Tibial nerve (tissue), 4 donors: ENCODE data around the gene MED22. TPM values are rescaled to one million over a fixed set of nuclear protein-coding genes. Genes with fewer than 3 reads are reported as not detected.

Experiments
- DNase-seq, 2 donors: peaks; one replicate each; pipeline ENCODE4 v3.0.0-alpha.2; 2019; ENCODE audit warnings: low spot score in 2 of 2
- H3K27ac ChIP-seq, 4 donors: fragments of 200-600 bp; sonication (generic) in 3 of 4; one replicate each; pipeline ENCODE4 v1.5.1; 2017 to 2019; ENCODE audit warnings: mild to moderate bottlenecking in 1 of 4
- H3K27me3 ChIP-seq, 2 donors: fragments of 200-600 bp; sonication (generic) in 1 of 2; one replicate each; pipeline versions ENCODE4 v1.5.1 to v1.6.0; 2017 to 2019
- H3K36me3 ChIP-seq, 3 donors: fragments of 200-600 bp; sonication (generic); one replicate each; pipeline ENCODE4 v1.5.1; 2018 to 2019
- H3K4me1 ChIP-seq, 4 donors: fragments of 200-600 bp; sonication (generic) in 3 of 4; one replicate each; pipeline ENCODE4 v1.5.1; 2017 to 2019
- H3K4me3 ChIP-seq, 4 donors: fragments of 200-600 bp; sonication (generic) in 3 of 4; one replicate each; pipeline ENCODE4 v1.5.1; 2017 to 2019; ENCODE audit warnings: mild to moderate bottlenecking in 1 of 4, moderate library complexity in 1 of 4
- H3K9me3 ChIP-seq, 4 donors: fragments of 200-600 bp; sonication (generic) in 3 of 4; one replicate each; pipeline ENCODE4 v1.5.1; 2017 to 2019
- CTCF ChIP-seq, 5 experiments: fragments of 200-600 bp in 3 of 5; fragments of 450-650 bp in 2 of 5; sonication (generic) in 3 of 5; IDR thresholded peaks; one replicate each; pipeline ENCODE4 v1.5.1; 2016 to 2019; ENCODE audit warnings: antibody characterized with exemption in 5 of 5, mild to moderate bottlenecking in 3 of 5, moderate library complexity in 2 of 5
- EP300 ChIP-seq, 2 donors: sonication (generic); formaldehyde crosslinking; IDR thresholded peaks; one replicate each; pipeline ENCODE4 v1.6.1; 2017; ENCODE audit warnings: antibody characterized with exemption in 2 of 2, mild to moderate bottlenecking in 1 of 2
- POLR2A ChIP-seq, 2 donors: fragments of 450-650 bp; IDR thresholded peaks; one replicate each; pipeline ENCODE4 v1.6.1; 2017; ENCODE audit warnings: antibody characterized with exemption in 2 of 2, mild to moderate bottlenecking in 2 of 2, moderate library complexity in 2 of 2
- WGBS, 2 donors: methylation state at CpG; one replicate each; pipeline ENCODE4 v1.1.5; 2018; 5-methylcytosine and 5-hydroxymethylcytosine counted together
- small RNA-seq: library from RNA; depleted of rRNA; stranded (forward); fragments of <200 nt; gene quantifications from one replicate; pipeline ENCODE3, GENCODE V24; 2016
- total RNA-seq, 4 donors: library from RNA; depleted of rRNA; stranded (reverse); fragments of >200 nt; gene quantifications; one replicate each; pipeline ENCODE4 v1.1.0, GENCODE V29; 2016

MED22 gene
- total RNA-seq, 4 donors from 2014 or later = 29.3 to 63.6 (median 39.2) TPM

DNA sequence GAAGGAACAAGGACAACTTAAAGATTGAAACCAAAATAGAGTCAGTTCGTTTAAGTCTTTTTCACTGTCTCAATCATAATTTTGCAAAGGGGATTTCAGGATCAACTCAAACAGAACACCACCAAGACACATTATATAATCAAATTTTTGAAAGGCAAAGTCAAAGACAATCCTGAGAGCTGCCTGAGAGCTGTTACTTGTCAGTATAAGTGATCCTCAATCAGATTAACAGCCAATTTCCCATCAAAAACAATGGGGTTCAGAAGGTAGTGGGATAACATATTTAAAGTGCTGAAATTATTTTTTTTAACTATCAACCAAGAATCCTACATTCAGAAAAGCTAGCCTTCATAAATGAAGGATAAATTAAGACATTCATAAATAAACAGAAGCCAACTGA lies 53.7 kb downstream of the MED22 start:
- DNase-seq = no peak
- peaks cover 0 to 3% of the 10 kb centered on the region in 2 donors for H3K27me3 ChIP-seq
- WGBS, 2 donors = 73 to 88% methylated on average over 1 of the region's 1 CpG
- H3K4me3 ChIP-seq = no peak overlapping the region
- H3K27ac ChIP-seq = no peak overlapping the region
- H3K36me3 ChIP-seq = no peaks in the 10 kb centered on the region
- H3K4me1 ChIP-seq = no peaks in the 10 kb centered on the region
- peaks cover 0 to 4% (median 0%) of the 10 kb centered on the region in 4 donors for H3K9me3 ChIP-seq
- TF ChIP-seq POLR2A (IDR thresholded peaks at IDR 0.05) = no peak
- TF ChIP-seq EP300 (IDR thresholded peaks at IDR 0.05) = no peak
- no peak for TF ChIP-seq CTCF (IDR thresholded peaks at IDR 0.05)

DNA sequence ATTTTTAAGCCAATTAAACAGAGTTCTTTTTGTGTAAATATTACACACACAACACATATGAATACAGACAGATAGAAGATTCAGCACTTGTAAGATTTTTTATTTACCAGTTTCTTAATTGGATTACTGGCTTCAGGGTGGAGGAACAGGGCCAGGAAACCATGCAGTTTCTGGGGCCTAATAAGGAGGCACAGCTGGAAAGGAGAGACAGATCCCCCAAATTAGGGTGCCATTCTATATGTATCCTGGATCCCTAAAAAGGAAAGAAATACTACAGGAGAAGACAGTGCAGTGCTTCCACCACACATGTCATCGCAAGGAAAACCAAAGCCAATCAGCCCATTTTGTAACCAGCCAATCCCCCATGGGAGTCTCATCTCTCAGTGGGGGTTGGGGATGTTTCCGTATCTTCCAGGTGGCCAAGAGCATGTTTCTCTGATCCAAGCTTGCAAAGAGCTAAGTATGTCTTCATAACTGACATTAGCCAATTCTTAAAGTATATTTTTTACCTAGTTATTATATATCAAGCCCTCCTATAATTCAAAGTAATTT lies 57.1 kb downstream of the MED22 start:
- DNase-seq = no peak
- WGBS, 2 donors = 93 to 94% methylated on average over 2 of the region's 2 CpGs
- Histone ChIP-seq H3K4me1 (no peaks in the 10 kb centered on the region), H3K4me3 (no peak overlapping the region), H3K36me3 (no peaks in the 10 kb centered on the region), H3K27me3 (peaks cover 0 to 3% of the 10 kb centered on the region in 2 donors), H3K9me3 (peaks cover 0 to 4% (median 0%) of the 10 kb centered on the region in 4 donors), H3K27ac (no peak overlapping the region)
- TF ChIP-seq CTCF (IDR thresholded peaks at IDR 0.05) (no peak), POLR2A (IDR thresholded peaks at IDR 0.05) (no peak), EP300 (IDR thresholded peaks at IDR 0.05) (no peak)

Small RNA genes within 50 kb of the gene (small RNA-seq; reads per million reads assigned to genes)
- gene RF00019 (not detected), gene SNORD24 (not detected), gene SNORD36A (not detected), gene SNORD36B (not detected), gene SNORD36C (not detected)

Other genes starting within 250 kb of the MED22 start
- gene RALGDS, start 226.9 kb downstream of the MED22 start, total RNA-seq = 10 to 100 TPM; 34.5 to 60.0 (median 48.7) TPM
- 10 to 100 TPM; 15.3 to 63.3 (median 36.8) TPM for gene GBGT1, start 184.2 kb downstream of the MED22 start, total RNA-seq
- gene OBP2B, start 138.9 kb downstream of the MED22 start, total RNA-seq = not detected
- 10 to 100 TPM in 2 of 4 donors, 1 to 10 TPM in 2; 4.8 to 25.5 (median 8.9) TPM for gene ABO, start 72.9 kb downstream of the MED22 start, total RNA-seq
- 10 to 100 TPM; 21.6 to 36.3 (median 31.5) TPM for gene SURF6, start 11.9 kb downstream of the MED22 start, total RNA-seq
- 1,000 to 10,000 TPM; 1,757 to 2,575 (median 2,004) TPM for gene RPL7A, start 87 bp upstream of the MED22 start, total RNA-seq
- 10 to 100 TPM; 35.0 to 59.4 (median 41.6) TPM for gene SURF1, start 8.4 kb upstream of the MED22 start, total RNA-seq
- 10 to 100 TPM; 12.2 to 24.3 (median 23.0) TPM for gene SURF2, start 8.4 kb upstream of the MED22 start, total RNA-seq
- gene SURF4, start 27.9 kb upstream of the MED22 start, total RNA-seq = 100 to 1,000 TPM; 102 to 213 (median 123) TPM
- 1 to 10 TPM in 1 of 4 donors, under 1 TPM in 3; 0.22 to 1.0 (median 0.69) TPM for gene STKLD1, start 28.2 kb upstream of the MED22 start, total RNA-seq
- gene REXO4, start 69.9 kb upstream of the MED22 start, total RNA-seq = 10 to 100 TPM; 17.9 to 27.0 (median 22.7) TPM
- gene ADAMTS13, start 74.2 kb upstream of the MED22 start, total RNA-seq = 1 to 10 TPM; 1.7 to 4.3 (median 3.2) TPM
- 10 to 100 TPM in 2 of 4 donors, 1 to 10 TPM in 2; 8.6 to 16.3 (median 10.3) TPM for gene CACFD1, start 111.8 kb upstream of the MED22 start, total RNA-seq
- gene SLC2A6, start 131.0 kb upstream of the MED22 start, total RNA-seq = 1 to 10 TPM; 2.1 to 6.3 (median 3.0) TPM
- 1 to 10 TPM in 2 of 4 donors, not detected in 2; 1.4 to 8.3 TPM for gene MYMK, start 176.8 kb upstream of the MED22 start, total RNA-seq
- 10 to 100 TPM; 11.1 to 38.9 (median 26.9) TPM for gene ADAMTSL2, start 186.6 kb upstream of the MED22 start, total RNA-seq